HepG2 (cell line): ENCODE results near the gene UAP1L1.
A peak's percentile ranks its signal among the peaks of the same experiment; 100 is the strongest.

Experiments used
- ELF1 ChIP-seq: sonication (generic); formaldehyde crosslinking; IDR thresholded peaks from 2 replicates; pipeline ENCODE4 v1.4.0; 2020; ENCODE audit warnings: missing genetic modification reagents
- FOXA1 ChIP-seq, 2 experiments: fragments of 450-650 bp in 1 of 2; sonication (generic) in 1 of 2; formaldehyde crosslinking in 1 of 2; IDR thresholded peaks; 2 replicates each; pipeline versions ENCODE4 v1.4.0 to v1.6.1; 2016 to 2020; ENCODE audit warnings: missing genetic modification reagents in 1 of 2
- NBN ChIP-seq: fragments of 450-650 bp; conservative IDR thresholded peaks from 2 replicates; pipeline ENCODE4 v1.6.1; 2017
- POLR2A ChIP-seq, 2 experiments: IDR thresholded peaks; 2 replicates each; pipeline ENCODE4 v1.6.1; 2011; ENCODE audit warnings: low read depth in 2 of 2, low read length in 2 of 2, mild to moderate bottlenecking in 1 of 2, moderate library complexity in 1 of 2; ENCODE audit not compliant: insufficient read depth in 1 of 2
- POLR2AphosphoS5 ChIP-seq: IDR thresholded peaks from 2 replicates; pipeline ENCODE4 v1.6.1; 2012; ENCODE audit warnings: low read depth, low read length
- RBFOX2 ChIP-seq: fragments of 200-400 bp; formaldehyde crosslinking; IDR thresholded peaks from 2 replicates; pipeline ENCODE4 v1.6.1; 2017; ENCODE audit warnings: low read depth, mild to moderate bottlenecking, low read length
- SIX1 ChIP-seq: sonication (generic); formaldehyde crosslinking; IDR thresholded peaks from 2 replicates; pipeline ENCODE4 v1.4.0; 2020; ENCODE audit warnings: missing genetic modification reagents, borderline replicate concordance
- TF ChIP-seq, protein P1 (sequence below): sonication (generic); formaldehyde crosslinking; IDR thresholded peaks from 2 replicates; pipeline ENCODE4 v1.5.0; 2020; ENCODE audit warnings: mild to moderate bottlenecking, missing genetic modification reagents, moderate library complexity
- TF ChIP-seq, protein P2 (sequence below), 2 experiments: IDR thresholded peaks; 2 replicates each; pipeline ENCODE4 v1.6.1; 2011 to 2012; ENCODE audit warnings: low read length in 2 of 2, borderline replicate concordance in 1 of 2, low read depth in 1 of 2, mild to moderate bottlenecking in 1 of 2, moderate library complexity in 1 of 2
- TF ChIP-seq, protein P3 (sequence below): sonication (generic); formaldehyde crosslinking; IDR thresholded peaks from 2 replicates; pipeline ENCODE4 v1.4.0; 2020; ENCODE audit warnings: missing genetic modification reagents, borderline replicate concordance

DNA sequence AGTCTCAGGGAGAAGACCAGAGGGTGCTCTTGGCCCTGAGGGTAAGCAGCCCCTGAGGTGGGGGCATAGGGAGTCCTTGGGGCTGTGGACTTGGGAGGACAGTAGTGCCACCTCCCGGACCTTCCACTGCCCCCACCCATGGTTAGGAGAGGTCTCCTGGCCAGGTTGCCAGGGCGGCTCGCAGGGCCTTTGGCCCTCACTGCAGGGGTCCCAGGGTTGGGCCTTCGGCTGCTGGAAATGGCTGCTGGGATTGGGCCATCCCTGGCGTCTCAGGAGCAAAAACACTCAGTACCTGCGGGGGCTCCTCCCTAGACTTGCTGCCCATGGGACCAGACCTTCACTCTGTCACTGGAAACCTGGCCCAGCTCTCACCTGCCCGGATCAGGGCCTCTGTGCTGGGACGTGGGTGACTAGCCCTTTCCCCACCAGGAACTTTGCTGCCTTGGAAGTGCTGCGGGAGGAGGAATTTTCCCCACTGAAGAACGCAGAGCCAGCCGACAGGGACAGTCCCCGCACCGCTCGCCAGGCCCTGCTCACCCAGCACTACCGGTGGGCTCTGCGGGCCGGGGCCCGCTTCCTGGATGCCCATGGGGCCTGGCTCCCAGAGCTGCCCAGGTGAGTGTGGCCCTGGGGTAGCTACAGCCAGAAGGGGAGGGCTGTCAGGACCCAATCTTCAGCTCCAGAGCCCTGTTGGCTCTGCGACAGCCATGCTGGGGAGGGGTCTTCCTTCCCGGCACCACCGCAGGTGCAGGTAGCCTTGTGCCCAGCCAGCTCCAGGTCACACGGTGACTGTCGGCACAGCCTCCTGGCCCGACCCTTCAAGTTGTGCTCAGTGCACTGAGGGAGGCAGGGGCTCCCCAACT lies 3.2 kb downstream of the UAP1L1 start:
- TF ChIP-seq ELF1 (no peak), RBFOX2 (0 out of 2 replicates have a peak, but pooled peaks have one; percentile 23), POLR2A (IDR thresholded peaks at IDR 0.05; ENCODE audit: insufficient read depth in 1 of 2, low read depth in 2 of 2, low read length in 2 of 2) (no peak), SIX1 (no peak), FOXA1 (IDR thresholded peaks at IDR 0.05) (no peak), FOXA1 (CRISPR knock-in tag; IDR thresholded peaks at IDR 0.05) (no peak), POLR2AphosphoS5 (no peak), NBN (no peak)
- TF ChIP-seq, protein P1, sequence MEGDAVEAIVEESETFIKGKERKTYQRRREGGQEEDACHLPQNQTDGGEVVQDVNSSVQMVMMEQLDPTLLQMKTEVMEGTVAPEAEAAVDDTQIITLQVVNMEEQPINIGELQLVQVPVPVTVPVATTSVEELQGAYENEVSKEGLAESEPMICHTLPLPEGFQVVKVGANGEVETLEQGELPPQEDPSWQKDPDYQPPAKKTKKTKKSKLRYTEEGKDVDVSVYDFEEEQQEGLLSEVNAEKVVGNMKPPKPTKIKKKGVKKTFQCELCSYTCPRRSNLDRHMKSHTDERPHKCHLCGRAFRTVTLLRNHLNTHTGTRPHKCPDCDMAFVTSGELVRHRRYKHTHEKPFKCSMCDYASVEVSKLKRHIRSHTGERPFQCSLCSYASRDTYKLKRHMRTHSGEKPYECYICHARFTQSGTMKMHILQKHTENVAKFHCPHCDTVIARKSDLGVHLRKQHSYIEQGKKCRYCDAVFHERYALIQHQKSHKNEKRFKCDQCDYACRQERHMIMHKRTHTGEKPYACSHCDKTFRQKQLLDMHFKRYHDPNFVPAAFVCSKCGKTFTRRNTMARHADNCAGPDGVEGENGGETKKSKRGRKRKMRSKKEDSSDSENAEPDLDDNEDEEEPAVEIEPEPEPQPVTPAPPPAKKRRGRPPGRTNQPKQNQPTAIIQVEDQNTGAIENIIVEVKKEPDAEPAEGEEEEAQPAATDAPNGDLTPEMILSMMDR (CRISPR knock-in tag), result no peak
- TF ChIP-seq, protein P2, sequence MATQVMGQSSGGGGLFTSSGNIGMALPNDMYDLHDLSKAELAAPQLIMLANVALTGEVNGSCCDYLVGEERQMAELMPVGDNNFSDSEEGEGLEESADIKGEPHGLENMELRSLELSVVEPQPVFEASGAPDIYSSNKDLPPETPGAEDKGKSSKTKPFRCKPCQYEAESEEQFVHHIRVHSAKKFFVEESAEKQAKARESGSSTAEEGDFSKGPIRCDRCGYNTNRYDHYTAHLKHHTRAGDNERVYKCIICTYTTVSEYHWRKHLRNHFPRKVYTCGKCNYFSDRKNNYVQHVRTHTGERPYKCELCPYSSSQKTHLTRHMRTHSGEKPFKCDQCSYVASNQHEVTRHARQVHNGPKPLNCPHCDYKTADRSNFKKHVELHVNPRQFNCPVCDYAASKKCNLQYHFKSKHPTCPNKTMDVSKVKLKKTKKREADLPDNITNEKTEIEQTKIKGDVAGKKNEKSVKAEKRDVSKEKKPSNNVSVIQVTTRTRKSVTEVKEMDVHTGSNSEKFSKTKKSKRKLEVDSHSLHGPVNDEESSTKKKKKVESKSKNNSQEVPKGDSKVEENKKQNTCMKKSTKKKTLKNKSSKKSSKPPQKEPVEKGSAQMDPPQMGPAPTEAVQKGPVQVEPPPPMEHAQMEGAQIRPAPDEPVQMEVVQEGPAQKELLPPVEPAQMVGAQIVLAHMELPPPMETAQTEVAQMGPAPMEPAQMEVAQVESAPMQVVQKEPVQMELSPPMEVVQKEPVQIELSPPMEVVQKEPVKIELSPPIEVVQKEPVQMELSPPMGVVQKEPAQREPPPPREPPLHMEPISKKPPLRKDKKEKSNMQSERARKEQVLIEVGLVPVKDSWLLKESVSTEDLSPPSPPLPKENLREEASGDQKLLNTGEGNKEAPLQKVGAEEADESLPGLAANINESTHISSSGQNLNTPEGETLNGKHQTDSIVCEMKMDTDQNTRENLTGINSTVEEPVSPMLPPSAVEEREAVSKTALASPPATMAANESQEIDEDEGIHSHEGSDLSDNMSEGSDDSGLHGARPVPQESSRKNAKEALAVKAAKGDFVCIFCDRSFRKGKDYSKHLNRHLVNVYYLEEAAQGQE (IDR thresholded peaks at IDR 0.05; ENCODE audit: borderline replicate concordance in 1 of 2, low read depth in 1 of 2, low read length in 2 of 2), result no peak
- TF ChIP-seq, protein P3, sequence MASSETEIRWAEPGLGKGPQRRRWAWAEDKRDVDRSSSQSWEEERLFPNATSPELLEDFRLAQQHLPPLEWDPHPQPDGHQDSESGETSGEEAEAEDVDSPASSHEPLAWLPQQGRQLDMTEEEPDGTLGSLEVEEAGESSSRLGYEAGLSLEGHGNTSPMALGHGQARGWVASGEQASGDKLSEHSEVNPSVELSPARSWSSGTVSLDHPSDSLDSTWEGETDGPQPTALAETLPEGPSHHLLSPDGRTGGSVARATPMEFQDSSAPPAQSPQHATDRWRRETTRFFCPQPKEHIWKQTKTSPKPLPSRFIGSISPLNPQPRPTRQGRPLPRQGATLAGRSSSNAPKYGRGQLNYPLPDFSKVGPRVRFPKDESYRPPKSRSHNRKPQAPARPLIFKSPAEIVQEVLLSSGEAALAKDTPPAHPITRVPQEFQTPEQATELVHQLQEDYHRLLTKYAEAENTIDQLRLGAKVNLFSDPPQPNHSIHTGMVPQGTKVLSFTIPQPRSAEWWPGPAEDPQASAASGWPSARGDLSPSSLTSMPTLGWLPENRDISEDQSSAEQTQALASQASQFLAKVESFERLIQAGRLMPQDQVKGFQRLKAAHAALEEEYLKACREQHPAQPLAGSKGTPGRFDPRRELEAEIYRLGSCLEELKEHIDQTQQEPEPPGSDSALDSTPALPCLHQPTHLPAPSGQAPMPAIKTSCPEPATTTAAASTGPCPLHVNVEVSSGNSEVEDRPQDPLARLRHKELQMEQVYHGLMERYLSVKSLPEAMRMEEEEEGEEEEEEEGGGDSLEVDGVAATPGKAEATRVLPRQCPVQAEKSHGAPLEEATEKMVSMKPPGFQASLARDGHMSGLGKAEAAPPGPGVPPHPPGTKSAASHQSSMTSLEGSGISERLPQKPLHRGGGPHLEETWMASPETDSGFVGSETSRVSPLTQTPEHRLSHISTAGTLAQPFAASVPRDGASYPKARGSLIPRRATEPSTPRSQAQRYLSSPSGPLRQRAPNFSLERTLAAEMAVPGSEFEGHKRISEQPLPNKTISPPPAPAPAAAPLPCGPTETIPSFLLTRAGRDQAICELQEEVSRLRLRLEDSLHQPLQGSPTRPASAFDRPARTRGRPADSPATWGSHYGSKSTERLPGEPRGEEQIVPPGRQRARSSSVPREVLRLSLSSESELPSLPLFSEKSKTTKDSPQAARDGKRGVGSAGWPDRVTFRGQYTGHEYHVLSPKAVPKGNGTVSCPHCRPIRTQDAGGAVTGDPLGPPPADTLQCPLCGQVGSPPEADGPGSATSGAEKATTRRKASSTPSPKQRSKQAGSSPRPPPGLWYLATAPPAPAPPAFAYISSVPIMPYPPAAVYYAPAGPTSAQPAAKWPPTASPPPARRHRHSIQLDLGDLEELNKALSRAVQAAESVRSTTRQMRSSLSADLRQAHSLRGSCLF (CRISPR knock-in tag), result no peak
